ENCODE measurements around the gene TRABD2B. TPM values are rescaled to one million over a fixed set of nuclear protein-coding genes. Genes with fewer than 3 reads are reported as not detected.

Gene TRABD2B
- total and polyA plus RNA-seq, 2 of the 13 experiments (the other 11 are each of a cell fraction or from before 2014, with no cell fraction given): 0.04 TPM; not detected in 1

DNA sequence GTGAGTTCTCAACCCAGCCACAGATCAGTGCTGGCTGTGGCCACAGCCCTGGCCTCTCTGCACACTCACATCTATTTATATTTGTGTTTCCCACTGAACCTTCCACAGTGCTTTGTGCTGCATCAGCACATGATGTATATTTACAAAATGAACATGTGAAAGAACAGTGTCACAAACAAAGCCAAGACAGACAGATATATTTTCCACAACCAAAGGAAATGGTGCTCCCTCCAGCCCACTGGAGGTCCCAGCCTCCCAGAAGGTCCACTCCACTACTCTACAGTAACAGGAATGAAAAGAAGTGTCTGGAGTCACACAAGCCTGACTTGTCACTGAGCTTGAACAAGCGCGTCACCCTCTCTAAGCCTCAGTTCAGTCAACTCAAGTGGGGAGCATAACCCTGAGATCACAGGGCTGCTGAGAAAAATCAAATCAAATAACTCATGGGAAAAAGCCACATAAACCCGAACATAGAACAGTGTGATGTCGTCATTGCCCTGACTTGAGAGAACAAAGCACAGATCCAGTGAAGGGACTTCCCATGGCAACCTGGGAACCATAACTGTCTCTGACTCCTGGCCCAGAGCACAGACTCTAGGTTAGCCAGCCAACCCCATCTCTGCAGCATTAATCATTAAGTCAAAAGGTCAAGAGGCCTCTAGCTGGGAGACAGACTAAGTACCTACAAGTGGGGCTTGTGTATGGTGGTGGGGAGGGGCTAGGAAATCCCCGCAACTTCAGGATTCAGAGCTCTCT lies 121.2 kb downstream of the TRABD2B start (continued):
- TF ChIP-seq ZNF574 (CRISPR knock-in tag; IDR thresholded peaks at IDR 0.05) (peak; percentile 35; the same call in 1 of the 2 replicates), SRSF1 (optimal IDR thresholded peaks at IDR 0.05; ENCODE audit: low read depth, low read length) (no peak), HNF4A (CRISPR knock-in tag; IDR thresholded peaks at IDR 0.05) (no peak), BORCS8-MEF2B (CRISPR knock-in tag; IDR thresholded peaks at IDR 0.05) (no peak), ZNF260 (CRISPR knock-in tag; IDR thresholded peaks at IDR 0.05; ENCODE audit: borderline replicate concordance, low read depth) (no peak), POLR2A (IDR thresholded peaks at IDR 0.05; ENCODE audit: insufficient read depth in 1 of 2, low read depth in 2 of 2, low read length in 2 of 2) (peak in 1 of 2 experiments; percentile 42; a peak in 1 of 4 replicates), TBX2 (CRISPR knock-in tag; IDR thresholded peaks at IDR 0.05; ENCODE audit: borderline replicate concordance) (0 out of 2 replicates have a peak, but pooled peaks have one; percentile 13), PLSCR1 (CRISPR knock-in tag; IDR thresholded peaks at IDR 0.05; ENCODE audit: borderline replicate concordance) (no peak), ZNF343 (CRISPR knock-in tag; IDR thresholded peaks at IDR 0.05) (no peak), E2F1 (CRISPR knock-in tag; IDR thresholded peaks at IDR 0.05) (no peak), ZNF720 (CRISPR knock-in tag; IDR thresholded peaks at IDR 0.05) (no peak), RARG (CRISPR knock-in tag; IDR thresholded peaks at IDR 0.05; ENCODE audit: low read depth) (no peak), SMARCE1 (IDR thresholded peaks at IDR 0.05; ENCODE audit: borderline replicate concordance) (no peak), ZNF543 (CRISPR knock-in tag; IDR thresholded peaks at IDR 0.05) (no peak), ZBTB7B (CRISPR knock-in tag; IDR thresholded peaks at IDR 0.05) (no peak), ZNF616 (CRISPR knock-in tag; IDR thresholded peaks at IDR 0.05; ENCODE audit: low read depth) (no peak), BHLHE40 (IDR thresholded peaks at IDR 0.05; ENCODE audit: low read length) (no peak), ZNF773 (CRISPR knock-in tag; IDR thresholded peaks at IDR 0.05; ENCODE audit: borderline replicate concordance) (no peak), KAT2B (IDR thresholded peaks at IDR 0.05; ENCODE audit: borderline replicate concordance, low read depth, low read length) (no peak), RFXAP (CRISPR knock-in tag; IDR thresholded peaks at IDR 0.05; ENCODE audit: borderline replicate concordance) (no peak), HOXA3 (CRISPR knock-in tag; IDR thresholded peaks at IDR 0.05) (peak; percentile 52; the same call in 1 of the 2 replicates), LCORL (IDR thresholded peaks at IDR 0.05) (no peak), LCORL (CRISPR knock-in tag; IDR thresholded peaks at IDR 0.05) (no peak), ZNF776 (CRISPR knock-in tag; IDR thresholded peaks at IDR 0.05) (no peak), ZKSCAN1 (IDR thresholded peaks at IDR 0.05; ENCODE audit: low read length) (no peak)
- TF ChIP-seq, protein P1, sequence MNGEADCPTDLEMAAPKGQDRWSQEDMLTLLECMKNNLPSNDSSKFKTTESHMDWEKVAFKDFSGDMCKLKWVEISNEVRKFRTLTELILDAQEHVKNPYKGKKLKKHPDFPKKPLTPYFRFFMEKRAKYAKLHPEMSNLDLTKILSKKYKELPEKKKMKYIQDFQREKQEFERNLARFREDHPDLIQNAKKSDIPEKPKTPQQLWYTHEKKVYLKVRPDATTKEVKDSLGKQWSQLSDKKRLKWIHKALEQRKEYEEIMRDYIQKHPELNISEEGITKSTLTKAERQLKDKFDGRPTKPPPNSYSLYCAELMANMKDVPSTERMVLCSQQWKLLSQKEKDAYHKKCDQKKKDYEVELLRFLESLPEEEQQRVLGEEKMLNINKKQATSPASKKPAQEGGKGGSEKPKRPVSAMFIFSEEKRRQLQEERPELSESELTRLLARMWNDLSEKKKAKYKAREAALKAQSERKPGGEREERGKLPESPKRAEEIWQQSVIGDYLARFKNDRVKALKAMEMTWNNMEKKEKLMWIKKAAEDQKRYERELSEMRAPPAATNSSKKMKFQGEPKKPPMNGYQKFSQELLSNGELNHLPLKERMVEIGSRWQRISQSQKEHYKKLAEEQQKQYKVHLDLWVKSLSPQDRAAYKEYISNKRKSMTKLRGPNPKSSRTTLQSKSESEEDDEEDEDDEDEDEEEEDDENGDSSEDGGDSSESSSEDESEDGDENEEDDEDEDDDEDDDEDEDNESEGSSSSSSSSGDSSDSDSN (CRISPR knock-in tag; IDR thresholded peaks at IDR 0.05): no peak
